NT2/D1 (cell line): ENCODE data around the gene CERS6.

ENCODE experiments used
- SUZ12 ChIP-seq: IDR thresholded peaks from 2 replicates; pipeline ENCODE4 v1.6.1; 2011; ENCODE audit not compliant: insufficient read length, insufficient read depth; ENCODE audit errors: extremely low read depth
- YY1 ChIP-seq: IDR thresholded peaks from 2 replicates; pipeline ENCODE4 v1.6.1; 2011; ENCODE audit not compliant: insufficient read length, insufficient read depth
- ZNF274 ChIP-seq: IDR thresholded peaks from 2 replicates; pipeline ENCODE4 v1.6.1; 2011; ENCODE audit warnings: mild to moderate bottlenecking, low read depth, low read length

DNA sequence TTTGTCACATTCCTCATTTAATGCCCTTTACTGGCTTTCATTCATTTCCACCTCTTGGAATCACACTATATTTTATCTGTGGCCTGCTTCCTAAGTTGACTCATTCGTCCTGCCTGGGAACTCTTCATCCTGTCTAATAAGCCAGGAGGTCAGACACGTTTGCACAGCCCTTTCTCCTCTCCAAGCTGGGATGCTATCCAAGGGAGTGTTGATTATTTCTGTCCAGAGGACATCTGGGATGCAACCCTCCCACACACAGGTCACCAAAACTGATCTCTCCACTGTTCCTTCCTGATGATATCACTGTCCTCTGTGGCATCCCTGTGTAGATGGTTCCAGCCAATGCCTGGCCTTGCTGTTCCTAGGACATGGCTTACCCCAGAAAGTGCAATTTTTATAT, 266.5 kb downstream of the CERS6 start:
- TF ChIP-seq YY1 (no peak), SUZ12 (no peak), ZNF274 (no peak)
